Breast epithelium (tissue), 3 donors: ENCODE data around the gene CCPG1.

Experiments used
- POLR2A ChIP-seq: fragments of 450-650 bp; IDR thresholded peaks from one replicate; pipeline ENCODE4 v1.6.1; 2016; ENCODE audit warnings: antibody characterized with exemption, mild to moderate bottlenecking, moderate library complexity
- POLR2AphosphoS5 ChIP-seq, 3 donors: sonication (generic); formaldehyde crosslinking; IDR thresholded peaks; one replicate each; pipeline ENCODE4 v1.6.1; 2017; ENCODE audit warnings: antibody characterized with exemption in 3 of 3
- TF ChIP-seq, protein P1 (sequence below), 3 donors: fragments of 450-650 bp; IDR thresholded peaks; one replicate each; pipeline ENCODE4 v1.5.1; 2016 to 2017; ENCODE audit warnings: antibody characterized with exemption in 3 of 3, mild to moderate bottlenecking in 3 of 3, moderate library complexity in 3 of 3

DNA sequence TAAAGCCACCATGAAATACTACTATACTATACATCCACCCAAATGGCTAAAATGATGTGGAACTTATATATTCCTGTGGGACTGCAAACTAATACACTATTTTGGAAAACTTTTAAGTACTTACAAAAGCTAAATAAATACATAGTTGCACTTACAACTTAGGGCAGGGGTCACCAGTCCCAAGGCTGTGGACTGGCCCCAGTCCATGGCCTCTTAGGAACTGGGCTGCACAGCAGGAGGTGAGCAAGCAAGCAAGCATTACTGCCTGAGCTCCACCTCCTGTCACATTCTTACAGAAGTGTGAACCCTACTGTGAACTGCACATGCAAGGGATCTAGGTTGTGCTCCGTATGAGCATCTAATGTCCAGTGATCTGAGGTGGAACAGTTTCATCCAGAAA is 71.0 kb downstream of the CCPG1 start:
- TF ChIP-seq, protein P1, sequence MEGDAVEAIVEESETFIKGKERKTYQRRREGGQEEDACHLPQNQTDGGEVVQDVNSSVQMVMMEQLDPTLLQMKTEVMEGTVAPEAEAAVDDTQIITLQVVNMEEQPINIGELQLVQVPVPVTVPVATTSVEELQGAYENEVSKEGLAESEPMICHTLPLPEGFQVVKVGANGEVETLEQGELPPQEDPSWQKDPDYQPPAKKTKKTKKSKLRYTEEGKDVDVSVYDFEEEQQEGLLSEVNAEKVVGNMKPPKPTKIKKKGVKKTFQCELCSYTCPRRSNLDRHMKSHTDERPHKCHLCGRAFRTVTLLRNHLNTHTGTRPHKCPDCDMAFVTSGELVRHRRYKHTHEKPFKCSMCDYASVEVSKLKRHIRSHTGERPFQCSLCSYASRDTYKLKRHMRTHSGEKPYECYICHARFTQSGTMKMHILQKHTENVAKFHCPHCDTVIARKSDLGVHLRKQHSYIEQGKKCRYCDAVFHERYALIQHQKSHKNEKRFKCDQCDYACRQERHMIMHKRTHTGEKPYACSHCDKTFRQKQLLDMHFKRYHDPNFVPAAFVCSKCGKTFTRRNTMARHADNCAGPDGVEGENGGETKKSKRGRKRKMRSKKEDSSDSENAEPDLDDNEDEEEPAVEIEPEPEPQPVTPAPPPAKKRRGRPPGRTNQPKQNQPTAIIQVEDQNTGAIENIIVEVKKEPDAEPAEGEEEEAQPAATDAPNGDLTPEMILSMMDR (IDR thresholded peaks at IDR 0.05), result no peak
- TF ChIP-seq POLR2AphosphoS5 (IDR thresholded peaks at IDR 0.05) (no peak), POLR2A (no peak)
